HCT116 (cell line): ENCODE results near the gene KCNQ4.

Experiments used
- ATF3 ChIP-seq: IDR thresholded peaks from 2 replicates; pipeline ENCODE4 v1.6.1; 2012
- CTCF ChIP-seq, 3 experiments: fragments of 200-600 bp in 1 of 3; sonication (generic) in 1 of 3; IDR thresholded peaks in 2 of 3; conservative IDR thresholded peaks in 1 of 3; 2 replicates each; pipeline ENCODE4 v1.5.1; 2012 to 2017; ENCODE audit warnings: low read depth in 2 of 3, low read length in 2 of 3, antibody characterized with exemption in 1 of 3, borderline replicate concordance in 1 of 3, control low read depth in 1 of 3, mild to moderate bottlenecking in 1 of 3, mixed read lengths in 1 of 3, mixed run types in 1 of 3, moderate library complexity in 1 of 3; ENCODE audit not compliant: insufficient read depth in 1 of 3
- EGR1 ChIP-seq: IDR thresholded peaks from 2 replicates; pipeline ENCODE4 v1.6.1; 2012; ENCODE audit warnings: low read depth
- ELF1 ChIP-seq: IDR thresholded peaks from 2 replicates; pipeline ENCODE4 v1.6.1; 2012; ENCODE audit warnings: low read depth, borderline replicate concordance
- EZH2 ChIP-seq: fragments of 200-600 bp; sonication (generic); IDR thresholded peaks from 2 replicates; pipeline ENCODE4 v1.6.1; 2017; ENCODE audit warnings: antibody characterized with exemption, mixed run types
- EZH2phosphoT487 ChIP-seq: fragments of 200-600 bp; IDR thresholded peaks from 2 replicates; pipeline ENCODE4 v1.6.1; 2018; ENCODE audit warnings: antibody characterized with exemption, borderline replicate concordance
- POLR2A ChIP-seq: IDR thresholded peaks from 2 replicates; pipeline ENCODE4 v1.7.0; 2011; ENCODE audit warnings: borderline replicate concordance; ENCODE audit not compliant: insufficient read depth, insufficient read length; ENCODE audit errors: extremely low read depth
- POLR2AphosphoS5 ChIP-seq: IDR thresholded peaks from 2 replicates; pipeline ENCODE4 v1.6.1; 2011; ENCODE audit warnings: mild to moderate bottlenecking, low read depth, low read length, moderate library complexity
- REST ChIP-seq: IDR thresholded peaks from 2 replicates; pipeline ENCODE4 v1.6.1; 2012; ENCODE audit warnings: low read depth
- YY1 ChIP-seq: IDR thresholded peaks from 2 replicates; pipeline ENCODE4 v1.6.1; 2011; ENCODE audit warnings: low read length, low read depth, moderate library complexity, mild to moderate bottlenecking; ENCODE audit not compliant: insufficient replicate concordance; ENCODE audit errors: extremely low read depth
- ZBTB33 ChIP-seq: IDR thresholded peaks from 2 replicates; pipeline ENCODE4 v1.6.1; 2011; ENCODE audit warnings: mild to moderate bottlenecking, low read length, moderate library complexity; ENCODE audit not compliant: insufficient replicate concordance; ENCODE audit errors: extremely low read depth
- ZNF274 ChIP-seq: fragments of 200-500 bp; sonication (Bioruptor generic); IDR thresholded peaks from 2 replicates; pipeline ENCODE4 v1.6.1; 2014; ENCODE audit warnings: mild to moderate bottlenecking, low read depth, low read length, inconsistent platforms

GRCh38 chr1:40858856-40859416 lies 75.3 kb downstream of the KCNQ4 start:
- no peak for TF ChIP-seq CTCF (IDR thresholded peaks at IDR 0.05 in 2 of 3, conservative IDR thresholded peaks at IDR 0.05 in 1 of 3; ENCODE audit: borderline replicate concordance in 1 of 3, insufficient read depth in 1 of 3, low read depth in 2 of 3, low read length in 2 of 3)
- no peak for TF ChIP-seq ZNF274
- TF ChIP-seq POLR2AphosphoS5, result no peak
- TF ChIP-seq EZH2, result no peak
- TF ChIP-seq YY1, result no peak
- no peak for TF ChIP-seq REST
- no peak for TF ChIP-seq ELF1
- no peak for TF ChIP-seq EGR1
- TF ChIP-seq ZBTB33, result no peak
- no peak for TF ChIP-seq EZH2phosphoT487
- TF ChIP-seq POLR2A, result no peak
- no peak for TF ChIP-seq ATF3
